Sigmoid colon (tissue), 7 donors: Measurements from ENCODE around the gene ARVCF. TPM values are rescaled to one million over a fixed set of nuclear protein-coding genes. Genes with fewer than 3 reads are reported as not detected.

Source experiments
- DNase-seq: peaks from one replicate; pipeline ENCODE4 v3.0.0-alpha.2; 2019
- H3K27ac ChIP-seq, 4 donors: fragments of 200-600 bp; sonication (generic); one replicate each; pipeline ENCODE4 v1.5.1; 2016 to 2019; ENCODE audit warnings: mild to moderate bottlenecking in 1 of 4
- H3K27me3 ChIP-seq, 3 donors: fragments of 200-600 bp; sonication (generic); one replicate each; pipeline ENCODE4 v1.5.1; 2019; ENCODE audit warnings: mild to moderate bottlenecking in 1 of 3
- H3K36me3 ChIP-seq, 4 donors: fragments of 200-600 bp; sonication (generic); one replicate each; pipeline ENCODE4 v1.5.1; 2016 to 2019
- H3K4me1 ChIP-seq, 4 donors: fragments of 200-600 bp; sonication (generic); one replicate each; pipeline ENCODE4 v1.5.1; 2017 to 2019
- H3K4me3 ChIP-seq, 4 donors: fragments of 200-600 bp; sonication (generic); one replicate each; pipeline ENCODE4 v1.5.1; 2017 to 2019; ENCODE audit warnings: mild to moderate bottlenecking in 2 of 4, moderate library complexity in 1 of 4
- H3K9me3 ChIP-seq, 4 donors: fragments of 200-600 bp in 3 of 4; sonication (generic) in 3 of 4; one replicate each; pipeline versions ENCODE4 v1.5.1 to v1.6.1; 2013 to 2019
- CTCF ChIP-seq, 4 experiments: fragments of 450-650 bp in 3 of 4; fragments of 200-600 bp in 1 of 4; IDR thresholded peaks; one replicate each; pipeline ENCODE4 v1.5.1; 2016 to 2019; ENCODE audit warnings: antibody characterized with exemption in 4 of 4, mild to moderate bottlenecking in 3 of 4, moderate library complexity in 2 of 4
- EP300 ChIP-seq, 4 donors: sonication (generic); formaldehyde crosslinking; IDR thresholded peaks; one replicate each; pipeline ENCODE4 v1.6.1; 2017; ENCODE audit warnings: antibody characterized with exemption in 4 of 4
- POLR2A ChIP-seq, 2 donors: fragments of 450-650 bp; IDR thresholded peaks; one replicate each; pipeline ENCODE4 v1.6.1; 2016; ENCODE audit warnings: antibody characterized with exemption in 2 of 2, mild to moderate bottlenecking in 2 of 2, moderate library complexity in 2 of 2
- POLR2AphosphoS5 ChIP-seq, 4 donors: sonication (generic); formaldehyde crosslinking; IDR thresholded peaks; one replicate each; pipeline ENCODE4 v1.6.1; 2017; ENCODE audit warnings: antibody characterized with exemption in 4 of 4
- WGBS, 2 donors: extraction: QIAGEN DNeasy Blood & Tissue Kit; methylation state at CpG; one replicate each; pipeline ENCODE4 v1.1.7; 2013; 5-methylcytosine and 5-hydroxymethylcytosine counted together
- intact Hi-C: fragments of 100-400 bp; cut with DNase I; formaldehyde crosslinking; loops from one replicate; pipeline ENCODE4 v1.15.1; 2023
- polyA plus RNA-seq, 3 donors: library from polyadenylated mRNA; stranded (reverse); fragments of 200-250 nt; gene quantifications; one replicate each; pipeline ENCODE4 v1.2.3, GENCODE V29; 2013
- total RNA-seq, 4 donors: library from RNA; depleted of rRNA; stranded (reverse); fragments of >200 nt; gene quantifications; one replicate each; pipeline ENCODE4 v1.1.0, GENCODE V29; 2016
- donor health status: healthy with polysubstance abuse.
- donor health status: Bipolar disorder and iron deficiency.
- donor health status: healthy.

ARVCF gene
- total and polyA plus RNA-seq, 7 donors: 3.9 to 33.8 (median 14.6) TPM

- no peaks in the 10 kb centered on the region for H3K27me3 ChIP-seq
- peaks cover 0 to 36% (median 33%) of the 10 kb centered on the region in 4 donors for H3K4me1 ChIP-seq
- TF ChIP-seq EP300 (IDR thresholded peaks at IDR 0.05): no peak
- TF ChIP-seq POLR2AphosphoS5 (IDR thresholded peaks at IDR 0.05): no peak
- no peak for DNase-seq
- intact Hi-C loops: loop anchor here (10.0 kb wide), 1 partner anchor 133 kb away; the partner anchor contains the start of genes RANBP1 and TRMT2A
- no peak overlapping the region for H3K27ac ChIP-seq
- no peaks in the 10 kb centered on the region for H3K9me3 ChIP-seq
- H3K4me3 ChIP-seq: no peak overlapping the region
- H3K36me3 ChIP-seq: peaks cover 0 to 42% (median 11%) of the 10 kb centered on the region in 4 donors
- 94 to 95% methylated on average over 33 of the region's 33 CpGs for WGBS, 2 donors
These were observed 35.3 kb downstream of the ARVCF start for GRCh38 chr22:19981171-19981960.

GRCh38 chr22:19980766-19981165 is 35.9 kb downstream of the ARVCF start:
- peaks cover 0 to 42% (median 11%) of the 10 kb centered on the region in 4 donors for H3K36me3 ChIP-seq

DNA sequence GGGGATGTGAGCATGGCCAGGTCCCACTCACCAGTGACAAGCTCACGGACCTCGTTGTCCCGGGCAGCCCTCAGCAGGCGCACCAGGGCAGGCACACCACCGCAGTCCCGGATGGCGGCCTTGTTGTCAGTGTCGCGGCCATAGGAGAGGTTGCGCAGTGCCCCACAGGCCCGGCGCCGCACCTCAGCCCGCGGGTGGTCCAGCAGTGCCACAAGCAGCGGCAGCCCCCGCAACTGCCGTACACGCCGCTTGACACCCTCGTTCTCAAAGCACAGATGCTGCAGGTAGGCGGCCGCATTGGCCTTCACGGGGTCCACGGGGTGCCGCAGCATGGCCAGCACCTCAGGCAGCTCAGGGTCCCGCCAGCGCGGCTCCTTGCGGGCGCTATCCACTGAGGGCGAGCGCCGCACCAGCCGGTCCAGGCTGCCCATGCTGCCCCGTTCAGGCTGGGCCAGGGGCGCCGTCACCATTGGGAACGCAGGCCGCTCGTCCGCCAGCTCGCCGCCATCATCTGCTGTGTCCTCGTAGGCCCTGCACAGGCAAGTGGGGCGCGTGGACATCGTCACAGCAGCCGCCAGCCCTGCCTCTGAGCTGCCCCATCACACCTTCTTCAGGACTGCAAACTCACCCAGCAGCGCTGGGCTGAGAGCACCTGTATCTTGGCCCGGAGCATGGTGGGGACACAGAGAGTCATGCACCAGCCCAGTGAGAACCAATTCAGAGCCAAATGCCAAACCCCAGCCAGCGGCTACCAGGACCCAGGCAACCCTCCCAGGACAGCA is 36.7 kb downstream of the ARVCF start:
- no peak overlapping the region for H3K4me3 ChIP-seq
- H3K36me3 ChIP-seq: peaks cover 0 to 42% (median 11%) of the 10 kb centered on the region in 4 donors
- no peaks in the 10 kb centered on the region for H3K9me3 ChIP-seq
- no peaks in the 10 kb centered on the region for H3K27me3 ChIP-seq
- intact Hi-C loops: loop anchor here (10.0 kb wide), 2 partner anchors 105 to 135 kb away; partner anchors contain the start of genes DGCR8, RANBP1 and TRMT2A
- peaks cover 0 to 29% (median 21%) of the 10 kb centered on the region in 4 donors for H3K4me1 ChIP-seq
- DNase-seq: no peak
- 94 to 95% methylated on average over 52 of the region's 52 CpGs for WGBS, 2 donors
- TF ChIP-seq EP300 (IDR thresholded peaks at IDR 0.05) (no peak), CTCF (IDR thresholded peaks at IDR 0.05) (no peak), POLR2AphosphoS5 (IDR thresholded peaks at IDR 0.05) (no peak), POLR2A (IDR thresholded peaks at IDR 0.05) (no peak)
- H3K27ac ChIP-seq: no peak overlapping the region

More at GRCh38 chr22:19980766-19981165, 35.9 kb downstream of the ARVCF start:
- TF ChIP-seq POLR2A (IDR thresholded peaks at IDR 0.05): no peak
- TF ChIP-seq CTCF (IDR thresholded peaks at IDR 0.05): no peak
- no peak for TF ChIP-seq EP300 (IDR thresholded peaks at IDR 0.05)
- no peak for TF ChIP-seq POLR2AphosphoS5 (IDR thresholded peaks at IDR 0.05)
- intact Hi-C loops: loop anchor here (10.0 kb wide), 1 partner anchor 134 kb away; the partner anchor contains the start of genes RANBP1 and TRMT2A
- WGBS, 2 donors: 92 to 93% methylated on average over 7 of the region's 7 CpGs
- DNase-seq: no peak
- Histone ChIP-seq H3K27me3 (no peaks in the 10 kb centered on the region), H3K4me1 (peaks cover 0 to 32% (median 28%) of the 10 kb centered on the region in 4 donors), H3K4me3 (no peak overlapping the region), H3K27ac (no peak overlapping the region), H3K9me3 (no peaks in the 10 kb centered on the region)

- TF ChIP-seq POLR2A (IDR thresholded peaks at IDR 0.05): no peak
- TF ChIP-seq EP300 (IDR thresholded peaks at IDR 0.05): no peak
- TF ChIP-seq POLR2AphosphoS5 (IDR thresholded peaks at IDR 0.05): no peak
- no peak for TF ChIP-seq CTCF (IDR thresholded peaks at IDR 0.05)
- H3K36me3 ChIP-seq: peaks cover 0 to 43% (median 11%) of the 10 kb centered on the region in 4 donors
- H3K9me3 ChIP-seq: no peaks in the 10 kb centered on the region
- H3K27ac ChIP-seq: no peak overlapping the region
- WGBS, 2 donors: 94 to 95% methylated on average over 17 of the region's 17 CpGs
- H3K4me1 ChIP-seq: peaks cover 0 to 25% (median 16%) of the 10 kb centered on the region in 4 donors
- intact Hi-C loops: loop anchor here (10.0 kb wide), 1 partner anchor 106 kb away; the partner anchor contains the start of gene DGCR8
- DNase-seq: no peak
- no peaks in the 10 kb centered on the region for H3K27me3 ChIP-seq
- H3K4me3 ChIP-seq: no peak overlapping the region
These were observed 37.9 kb downstream of the ARVCF start for GRCh38 chr22:19978748-19979147.
